Upper lobe of right lung (tissue), 1 donor: ENCODE results near the gene MYL11. TPM values are rescaled to one million over a fixed set of nuclear protein-coding genes. Genes with fewer than 3 reads are reported as not detected.

ENCODE experiments used
- ATAC-seq: fragments of 200-7000 bp; cut with Tn5 transposase; one replicate; pipeline ENCODE4 v1.9.1; 2020; ENCODE audit warnings: mild to moderate bottlenecking, moderate library complexity
- DNase-seq: peaks from one replicate; pipeline ENCODE4 v3.0.0-alpha.2; 2020
- H3K27ac ChIP-seq: fragments of 200-600 bp; one replicate; pipeline ENCODE4 v1.8.0; 2022
- H3K27me3 ChIP-seq: fragments of 200-600 bp; one replicate; pipeline ENCODE4 v1.8.0; 2022; ENCODE audit warnings: mild to moderate bottlenecking
- H3K36me3 ChIP-seq: fragments of 200-600 bp; one replicate; pipeline ENCODE4 v1.8.0; 2022
- H3K4me1 ChIP-seq: fragments of 200-600 bp; one replicate; pipeline ENCODE4 v1.8.0; 2022
- H3K4me3 ChIP-seq: fragments of 200-600 bp; one replicate; pipeline ENCODE4 v1.8.0; 2022; ENCODE audit warnings: mild to moderate bottlenecking
- H3K9me3 ChIP-seq: fragments of 200-600 bp; one replicate; pipeline ENCODE4 v1.8.0; 2022
- intact Hi-C: fragments of 100-400 bp; cut with DNase I; formaldehyde crosslinking; loops from one replicate; pipeline ENCODE4 v1.11.0; 2022
- total RNA-seq: library from RNA; stranded (reverse); fragmentation: NEBNext Ultra II Directional; extraction: Animal tissue kit (Norgen Biotek cat#: 25700); gene quantifications from one replicate; pipeline ENCODE4 v1.2.1, GENCODE V29; 2021
- TF ChIP-seq, protein P1 (sequence below): fragments of 200-600 bp; IDR thresholded peaks from one replicate; pipeline ENCODE4 v1.8.0; 2022; ENCODE audit warnings: antibody characterized with exemption
- donor health status: DM: no; HTN: yes; CAD: no; lungs with severe emphysema.

MYL11 gene
- total RNA-seq, 1 donor from 2014 or later: not detected

DNA sequence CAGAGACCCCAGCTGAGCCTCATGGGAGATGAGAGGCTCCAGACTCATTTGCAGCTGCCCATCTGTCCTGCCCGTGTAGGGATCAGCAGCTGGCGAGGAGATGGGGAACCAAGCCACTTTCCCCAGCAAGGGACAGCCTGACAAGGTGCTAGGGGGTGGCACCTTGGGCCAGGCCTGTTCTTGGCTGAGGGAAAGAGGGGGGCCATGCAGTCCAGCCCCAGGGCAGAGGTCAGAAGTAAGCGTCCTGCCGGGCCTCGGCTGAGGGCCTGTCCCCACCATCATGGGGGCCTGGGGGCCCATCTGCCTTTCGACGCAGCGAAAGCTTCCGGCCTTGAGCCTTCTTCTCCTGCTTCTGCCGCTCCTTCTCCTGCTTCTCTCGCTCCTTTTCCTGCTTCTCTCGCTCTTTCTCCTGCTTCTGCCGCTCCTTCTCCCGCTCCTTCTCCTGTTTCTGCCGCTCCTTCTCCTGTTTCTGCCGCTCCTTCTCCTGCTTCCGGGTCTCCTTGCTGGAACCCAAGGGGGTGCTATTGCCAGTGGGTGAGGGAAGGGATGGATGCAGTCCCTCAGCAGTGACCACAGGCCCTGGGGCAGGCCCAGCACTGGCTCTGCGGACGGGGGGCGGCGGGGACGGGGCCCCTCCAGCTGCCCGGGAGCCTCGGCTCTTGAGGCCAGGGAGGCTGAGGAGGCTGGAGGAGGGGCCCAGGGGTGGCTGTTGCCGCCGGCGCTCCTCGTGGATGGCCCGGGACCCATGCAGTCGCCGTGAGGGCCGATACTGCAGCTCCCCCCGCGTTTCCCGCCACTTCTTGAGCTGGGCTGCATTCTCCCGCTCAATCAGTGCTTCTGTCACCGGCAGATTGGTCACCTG lies 16.7 kb upstream of the MYL11 start:
- TF ChIP-seq, protein P1, sequence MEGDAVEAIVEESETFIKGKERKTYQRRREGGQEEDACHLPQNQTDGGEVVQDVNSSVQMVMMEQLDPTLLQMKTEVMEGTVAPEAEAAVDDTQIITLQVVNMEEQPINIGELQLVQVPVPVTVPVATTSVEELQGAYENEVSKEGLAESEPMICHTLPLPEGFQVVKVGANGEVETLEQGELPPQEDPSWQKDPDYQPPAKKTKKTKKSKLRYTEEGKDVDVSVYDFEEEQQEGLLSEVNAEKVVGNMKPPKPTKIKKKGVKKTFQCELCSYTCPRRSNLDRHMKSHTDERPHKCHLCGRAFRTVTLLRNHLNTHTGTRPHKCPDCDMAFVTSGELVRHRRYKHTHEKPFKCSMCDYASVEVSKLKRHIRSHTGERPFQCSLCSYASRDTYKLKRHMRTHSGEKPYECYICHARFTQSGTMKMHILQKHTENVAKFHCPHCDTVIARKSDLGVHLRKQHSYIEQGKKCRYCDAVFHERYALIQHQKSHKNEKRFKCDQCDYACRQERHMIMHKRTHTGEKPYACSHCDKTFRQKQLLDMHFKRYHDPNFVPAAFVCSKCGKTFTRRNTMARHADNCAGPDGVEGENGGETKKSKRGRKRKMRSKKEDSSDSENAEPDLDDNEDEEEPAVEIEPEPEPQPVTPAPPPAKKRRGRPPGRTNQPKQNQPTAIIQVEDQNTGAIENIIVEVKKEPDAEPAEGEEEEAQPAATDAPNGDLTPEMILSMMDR: no peak
- DNase-seq (no peak), ATAC-seq (no peak)
- H3K36me3 ChIP-seq: peaks cover 62% of the 10 kb centered on the region
- H3K4me1 ChIP-seq: peaks cover 22% of the 10 kb centered on the region
- intact Hi-C loops: no loop called here
- H3K4me3 ChIP-seq: no peak overlapping the region
- H3K9me3 ChIP-seq: no peaks in the 10 kb centered on the region
- H3K27me3 ChIP-seq: no peaks in the 10 kb centered on the region
- no peak overlapping the region for H3K27ac ChIP-seq

DNA sequence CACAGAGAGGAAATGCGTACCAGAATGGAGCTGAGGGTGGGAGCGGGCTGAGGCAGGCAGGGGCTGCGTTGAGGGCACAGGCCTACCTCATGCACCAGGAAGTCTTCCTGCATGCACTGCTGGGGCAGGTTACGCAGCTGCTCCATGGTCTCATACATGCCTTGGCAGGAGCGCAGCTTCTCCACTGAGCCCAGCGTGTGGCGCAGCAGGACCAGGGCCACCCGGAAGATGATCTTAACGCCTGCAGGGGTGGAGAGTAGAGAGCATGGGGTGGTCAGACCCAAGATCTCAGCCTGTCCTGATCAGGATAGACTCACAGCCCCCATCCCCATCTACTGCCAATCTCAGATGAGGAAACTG lies 16.0 kb upstream of the MYL11 start:
- DNase-seq (no peak), ATAC-seq (no peak)

DNA sequence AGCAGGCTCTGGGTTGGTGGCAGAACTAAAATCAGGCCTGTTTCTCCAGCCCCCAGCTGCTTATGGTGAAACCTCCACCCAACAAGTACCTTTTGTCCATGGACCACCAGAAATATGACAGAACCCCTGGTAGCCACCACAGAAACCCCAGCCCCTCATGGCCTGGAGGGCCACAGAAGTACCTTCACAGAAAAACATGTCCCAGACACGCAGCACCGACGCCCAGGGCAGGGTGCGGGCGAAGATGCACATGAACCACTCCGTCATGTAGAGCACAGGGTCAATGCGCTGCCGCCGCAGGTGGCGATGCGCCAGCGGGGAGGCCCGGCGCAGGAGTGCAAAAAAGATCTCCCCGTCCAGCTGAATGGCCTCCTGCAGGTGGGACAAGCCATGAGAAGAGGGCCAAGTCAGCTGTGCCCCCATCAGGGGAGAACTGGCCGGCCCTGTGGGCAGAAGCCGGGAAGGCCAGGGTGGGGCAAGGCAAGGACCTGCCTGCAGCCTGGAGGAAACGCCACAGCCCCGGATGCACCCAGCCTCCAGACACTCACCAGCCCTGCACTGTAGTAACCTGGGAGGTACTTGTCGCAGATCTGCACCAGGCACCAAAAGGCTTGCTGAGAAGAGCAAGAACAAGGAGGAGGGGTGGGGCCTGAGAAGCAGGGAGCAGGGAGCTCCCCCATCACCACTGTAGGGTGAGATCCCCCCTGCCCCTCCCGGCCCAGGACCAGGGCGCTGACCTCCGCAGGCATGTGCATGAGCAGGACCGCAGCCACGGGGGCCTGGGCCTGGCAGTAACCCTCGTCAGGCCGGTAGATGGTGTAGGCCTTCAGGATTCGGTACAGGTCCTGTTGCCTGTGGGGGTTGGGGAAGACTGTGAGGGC lies 15.4 kb upstream of the MYL11 start:
- Histone ChIP-seq H3K36me3 (peaks cover 63% of the 10 kb centered on the region), H3K27me3 (no peaks in the 10 kb centered on the region), H3K27ac (no peak overlapping the region), H3K9me3 (no peaks in the 10 kb centered on the region), H3K4me1 (peaks cover 12% of the 10 kb centered on the region), H3K4me3 (no peak overlapping the region)
- intact Hi-C loops: no loop called here
- TF ChIP-seq, protein P1: no peak
- DNase-seq: no peak
- ATAC-seq: no peak

More for the DNA sequence above, 16.0 kb upstream of the MYL11 start:
- no peak overlapping the region for H3K27ac ChIP-seq
- TF ChIP-seq, protein P1: no peak
- no peaks in the 10 kb centered on the region for H3K27me3 ChIP-seq
- H3K36me3 ChIP-seq: peaks cover 60% of the 10 kb centered on the region
- intact Hi-C loops: no loop called here
- H3K4me3 ChIP-seq: no peak overlapping the region
- H3K4me1 ChIP-seq: peaks cover 18% of the 10 kb centered on the region
- no peaks in the 10 kb centered on the region for H3K9me3 ChIP-seq

DNA sequence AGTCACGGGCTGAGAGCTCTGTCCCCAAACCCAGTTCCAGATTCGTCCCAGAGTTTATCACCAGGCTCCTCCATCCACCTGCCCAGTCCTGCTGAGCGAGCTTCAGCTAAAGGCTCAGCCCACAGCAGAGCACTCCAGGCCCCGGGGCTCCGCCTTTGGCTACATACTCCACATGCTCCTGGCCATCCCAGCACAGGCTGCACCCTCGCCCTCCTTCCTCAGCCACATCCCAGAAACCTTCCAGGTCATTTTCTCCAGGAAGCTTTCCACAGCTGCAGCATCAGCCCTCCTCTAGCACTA lies 14.8 kb upstream of the MYL11 start:
- TF ChIP-seq, protein P1: no peak
- Histone ChIP-seq H3K9me3 (no peaks in the 10 kb centered on the region), H3K36me3 (peaks cover 69% of the 10 kb centered on the region), H3K27me3 (no peaks in the 10 kb centered on the region), H3K27ac (no peak overlapping the region), H3K4me3 (no peak overlapping the region), H3K4me1 (peaks cover 10% of the 10 kb centered on the region)
- DNase-seq (no peak), ATAC-seq (no peak)
- intact Hi-C loops: no loop called here

DNA sequence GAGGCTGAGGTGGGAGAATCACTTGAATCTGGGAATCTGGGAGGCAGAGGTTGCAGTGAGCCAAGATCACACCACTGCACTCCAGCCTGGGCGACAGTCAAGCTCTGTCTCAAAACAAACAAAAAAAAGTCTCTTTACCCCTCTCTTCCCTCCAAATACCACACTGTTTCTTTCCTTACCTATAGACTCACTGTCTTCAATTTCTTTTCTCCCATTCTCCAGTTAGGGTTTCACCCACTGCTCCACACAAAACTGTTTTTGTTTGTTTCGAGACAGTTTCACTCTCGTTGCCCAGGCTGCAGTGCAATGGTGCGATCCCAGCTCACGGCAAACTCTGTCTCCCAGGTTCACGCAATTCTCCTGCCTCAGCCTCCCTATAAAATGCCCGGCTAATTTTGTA lies 13.4 kb upstream of the MYL11 start:
- TF ChIP-seq, protein P1: no peak
- intact Hi-C loops: no loop called here
- peaks cover 78% of the 10 kb centered on the region for H3K36me3 ChIP-seq

More for the DNA sequence above, 13.4 kb upstream of the MYL11 start:
- Histone ChIP-seq H3K4me1 (peaks cover 10% of the 10 kb centered on the region), H3K4me3 (no peak overlapping the region), H3K27ac (no peak overlapping the region), H3K9me3 (no peaks in the 10 kb centered on the region), H3K27me3 (no peaks in the 10 kb centered on the region)
- ATAC-seq (no peak), DNase-seq (no peak)
